Ascending aorta (tissue), 2 donors: ENCODE measurements around the gene KANK2. TPM values are rescaled to one million over a fixed set of nuclear protein-coding genes. Genes with fewer than 3 reads are reported as not detected.
A peak's percentile ranks its signal among the peaks of the same experiment; 100 is the strongest.

Experiments
- DNase-seq, 2 donors: peaks; one replicate each; pipeline ENCODE4 v3.0.0-alpha.2; 2019; ENCODE audit warnings: low spot score in 2 of 2
- H3K27ac ChIP-seq, 2 donors: fragments of 200-600 bp; sonication (generic); one replicate each; pipeline ENCODE4 v1.5.1; 2016 to 2017; ENCODE audit warnings: mild to moderate bottlenecking in 1 of 2
- H3K27me3 ChIP-seq: fragments of 200-600 bp; sonication (generic); one replicate; pipeline ENCODE4 v1.5.1; 2017
- H3K36me3 ChIP-seq, 2 donors: fragments of 200-600 bp; sonication (generic); one replicate each; pipeline ENCODE4 v1.5.1; 2016
- H3K4me1 ChIP-seq, 2 donors: fragments of 200-600 bp; sonication (generic); one replicate each; pipeline ENCODE4 v1.5.1; 2016 to 2017; ENCODE audit warnings: mild to moderate bottlenecking in 1 of 2
- H3K4me3 ChIP-seq, 2 donors: fragments of 200-600 bp; sonication (generic); one replicate each; pipeline ENCODE4 v1.5.1; 2016 to 2017; ENCODE audit warnings: mild to moderate bottlenecking in 1 of 2
- H3K9me3 ChIP-seq, 2 donors: fragments of 200-600 bp; sonication (generic); one replicate each; pipeline ENCODE4 v1.5.1; 2016
- CTCF ChIP-seq, 3 experiments: fragments of 200-600 bp in 2 of 3; fragments of 450-650 bp in 1 of 3; sonication (generic) in 2 of 3; IDR thresholded peaks; one replicate each; pipeline ENCODE4 v1.5.1; 2016 to 2019; ENCODE audit warnings: antibody characterized with exemption in 3 of 3, mild to moderate bottlenecking in 1 of 3, moderate library complexity in 1 of 3
- intact Hi-C: fragments of 100-400 bp; cut with DNase I; formaldehyde crosslinking; loops from one replicate; pipeline ENCODE4 v1.15.1; 2023
- total RNA-seq: library from RNA; depleted of rRNA; stranded (reverse); fragments of >200 nt; gene quantifications from one replicate; pipeline ENCODE4 v1.1.0, GENCODE V29; 2016

Gene KANK2
- 572 TPM for total RNA-seq

DNA sequence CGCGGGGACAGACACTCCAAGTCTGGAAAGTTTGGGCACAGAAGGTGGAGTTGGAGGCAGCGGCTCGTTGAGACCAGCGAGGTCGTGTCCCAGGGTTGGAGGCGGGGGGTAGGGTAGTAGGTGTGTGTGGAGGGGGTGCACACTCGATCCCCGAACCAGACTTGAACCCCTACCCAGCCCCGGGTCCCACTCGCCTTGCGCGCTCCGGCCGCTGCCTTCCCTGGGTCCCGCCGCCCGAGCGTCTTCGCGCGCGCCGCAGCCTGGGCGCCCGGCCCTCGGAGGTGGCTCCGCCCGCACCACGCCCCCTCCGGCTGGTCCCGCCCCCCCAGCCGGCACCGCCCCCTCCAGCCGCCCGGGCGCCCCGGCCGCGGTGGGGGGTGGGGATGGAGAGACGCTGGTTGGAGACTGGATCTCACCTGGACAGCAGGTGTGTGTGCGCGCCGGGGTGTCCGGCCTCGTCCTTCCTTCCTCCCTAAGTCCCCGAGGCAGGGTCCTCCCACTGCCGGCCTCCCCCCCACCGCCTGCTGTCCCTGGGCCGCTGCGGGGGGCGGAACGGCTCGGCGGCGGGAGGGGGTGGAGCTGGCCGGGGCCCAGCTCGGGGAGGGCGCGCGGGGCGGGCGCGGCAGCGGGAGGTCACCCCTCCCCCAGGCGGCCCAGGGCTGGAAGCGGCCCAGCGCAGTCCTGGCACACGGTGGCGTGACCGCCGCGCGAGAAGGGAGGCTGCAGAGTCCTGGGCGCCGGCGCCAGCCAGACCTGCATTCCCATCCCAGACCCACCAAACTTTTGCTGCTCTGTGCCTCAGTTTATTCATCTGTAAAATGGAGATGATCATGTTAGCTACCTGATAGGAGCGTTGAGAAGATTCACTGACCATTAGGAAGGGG, at the start of gene KANK2:
Gene KANK2 (minus strand): TSS at position 255 of the 884 bp plus-strand sequence. CDS start 3,034 bp downstream, outside the sequence.
- Histone ChIP-seq H3K27ac (peak within 1 kb of the TSS; percentile 83 to 89), H3K27me3 (no peaks in the 10 kb centered on the region), H3K4me1 (peaks cover 22 to 33% of the 10 kb centered on the region in 2 donors), H3K4me3 (peak within 1 kb of the TSS; percentile 67), H3K36me3 (peaks cover 19 to 26% of the 10 kb centered on the region in 2 donors), H3K9me3 (no peaks in the 10 kb centered on the region)
- peak; percentile 39 to 88 for DNase-seq
- TF ChIP-seq CTCF (IDR thresholded peaks at IDR 0.05), result no peak
- intact Hi-C loops, result loop anchor here (2.0 kb wide), 2 partner anchors 33 to 55 kb away; no protein-coding TSS in a partner anchor

- DNase-seq, result no peak
- intact Hi-C loops, result no loop called here
- H3K27me3 ChIP-seq, result no peaks in the 10 kb centered on the region
- no peak overlapping the region for H3K4me3 ChIP-seq
- H3K4me1 ChIP-seq, result peaks cover 0 to 8% of the 10 kb centered on the region in 2 donors
- H3K9me3 ChIP-seq, result no peaks in the 10 kb centered on the region
- H3K27ac ChIP-seq, result no peak overlapping the region
- peaks cover 18 to 32% of the 10 kb centered on the region in 2 donors for H3K36me3 ChIP-seq
- TF ChIP-seq CTCF (IDR thresholded peaks at IDR 0.05), result no peak
Measured at GRCh38 chr19:11246941-11247340, 49.6 kb upstream of the KANK2 start.

- Histone ChIP-seq H3K36me3 (peaks cover 9 to 20% of the 10 kb centered on the region in 2 donors), H3K9me3 (no peaks in the 10 kb centered on the region), H3K27ac (no peak overlapping the region), H3K4me3 (no peak overlapping the region), H3K27me3 (no peaks in the 10 kb centered on the region), H3K4me1 (peaks cover 0 to 8% of the 10 kb centered on the region in 2 donors)
- TF ChIP-seq CTCF (IDR thresholded peaks at IDR 0.05), result no peak
- intact Hi-C loops, result no loop called here
- no peak for DNase-seq
Measured at GRCh38 chr19:11244846-11245589, 47.7 kb upstream of the KANK2 start.

DNA sequence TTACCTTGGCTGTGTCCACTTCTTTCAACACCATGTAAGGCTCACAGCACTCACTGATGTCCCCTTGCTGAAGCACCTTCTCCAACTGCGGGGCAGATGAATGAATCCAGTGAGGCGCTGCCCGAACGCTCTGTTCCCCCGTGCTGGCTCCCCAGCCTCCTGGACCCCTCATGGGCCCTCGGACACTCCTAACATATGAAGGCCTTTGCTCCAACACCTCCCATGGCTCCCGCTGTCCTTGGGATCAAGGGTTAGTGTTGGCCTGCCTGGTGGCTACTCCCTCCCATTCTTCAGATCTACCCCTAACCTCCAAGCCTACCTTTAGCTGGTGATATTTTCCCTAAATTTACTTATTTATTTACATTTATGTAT, 46.4 kb upstream of the KANK2 start:
- Histone ChIP-seq H3K4me3 (no peak overlapping the region), H3K27me3 (no peaks in the 10 kb centered on the region), H3K36me3 (peaks cover 11 to 32% of the 10 kb centered on the region in 2 donors), H3K27ac (peak overlapping the region in 1 of 2 donors; percentile 9), H3K4me1 (peaks cover 0 to 8% of the 10 kb centered on the region in 2 donors), H3K9me3 (no peaks in the 10 kb centered on the region)
- intact Hi-C loops, result loop anchor here (1.0 kb wide), 1 partner anchor 203 kb away; no protein-coding TSS in a partner anchor
- no peak for TF ChIP-seq CTCF (IDR thresholded peaks at IDR 0.05)
- DNase-seq, result no peak

DNA sequence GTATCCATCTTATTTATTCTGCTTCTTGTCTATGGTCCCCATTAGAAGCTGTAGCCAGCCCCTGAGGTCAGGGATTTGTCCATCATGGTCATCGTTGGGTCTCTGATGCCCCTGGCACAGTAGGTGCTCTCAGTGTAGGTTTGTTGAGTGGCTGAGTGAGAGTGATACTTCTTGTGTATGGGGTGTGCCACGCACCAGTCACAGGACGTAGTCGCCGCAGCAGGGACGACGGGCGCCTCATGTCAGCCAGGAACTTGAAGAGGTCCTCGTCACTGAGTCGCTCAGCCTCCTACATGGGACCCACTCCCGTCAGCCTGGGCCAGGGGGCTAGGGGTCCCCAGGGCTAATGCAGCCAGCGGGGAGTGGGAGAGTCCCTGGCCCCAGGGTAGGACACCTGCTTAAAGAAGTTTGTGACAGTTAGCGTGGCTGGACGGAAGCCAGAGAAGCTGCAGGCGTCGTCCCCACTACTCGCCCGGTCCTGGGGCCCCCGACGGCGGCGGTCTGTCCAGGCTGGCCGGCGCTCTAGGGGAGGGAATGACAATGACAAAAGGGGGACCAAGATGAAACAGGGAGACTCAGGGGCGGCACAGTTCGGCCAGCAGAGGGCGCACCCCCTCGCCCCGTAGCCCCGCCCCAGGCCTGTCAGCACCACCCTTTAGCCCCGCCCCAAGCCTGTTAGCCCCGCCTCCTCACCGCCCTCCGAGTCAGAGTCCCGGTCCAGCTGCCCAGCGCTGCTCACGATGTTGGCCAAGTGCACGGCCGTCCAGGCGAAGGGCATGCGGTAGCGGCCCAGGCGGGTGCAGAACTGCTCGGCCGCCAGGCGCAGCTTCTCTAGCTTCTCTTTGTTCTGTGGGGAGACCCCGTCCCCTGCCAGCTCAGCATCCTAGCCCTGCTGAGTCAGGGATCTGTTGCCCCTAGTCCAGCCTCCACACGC, 45.8 kb upstream of the KANK2 start:
- intact Hi-C loops, result loop anchor here (1.0 kb wide), 1 partner anchor 203 kb away; no protein-coding TSS in a partner anchor
- Histone ChIP-seq H3K36me3 (peaks cover 11 to 36% of the 10 kb centered on the region in 2 donors), H3K27ac (peak overlapping the region in 1 of 2 donors; percentile 9), H3K9me3 (no peaks in the 10 kb centered on the region), H3K4me1 (peaks cover 0 to 8% of the 10 kb centered on the region in 2 donors), H3K4me3 (no peak overlapping the region), H3K27me3 (no peaks in the 10 kb centered on the region)
- TF ChIP-seq CTCF (IDR thresholded peaks at IDR 0.05), result peak; percentile 50 to 80 (median 76)
- peak; percentile 70 to 94 for DNase-seq
